ENCODE data around the gene PSMD8.

DNA sequence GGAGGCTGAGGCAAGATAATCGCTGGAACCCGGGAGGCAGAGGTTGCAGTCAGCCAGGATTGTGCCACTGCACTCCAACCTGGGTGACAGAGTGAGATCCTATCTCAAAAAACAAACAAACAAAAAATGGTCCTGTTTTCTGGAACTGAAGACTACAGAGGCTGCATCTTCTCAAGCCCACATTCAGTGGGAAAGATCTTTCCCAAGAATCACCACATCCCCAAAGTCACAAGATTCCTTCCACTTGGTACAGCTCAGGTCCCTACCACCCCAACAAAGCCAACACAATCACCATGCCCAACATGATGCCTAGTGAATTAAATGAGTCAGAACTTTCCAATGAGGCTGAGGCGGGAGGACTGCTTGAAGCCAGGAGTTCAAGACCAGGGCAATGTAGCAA, 23.5 kb upstream of the PSMD8 start:
- TF ChIP-seq, protein P1, sequence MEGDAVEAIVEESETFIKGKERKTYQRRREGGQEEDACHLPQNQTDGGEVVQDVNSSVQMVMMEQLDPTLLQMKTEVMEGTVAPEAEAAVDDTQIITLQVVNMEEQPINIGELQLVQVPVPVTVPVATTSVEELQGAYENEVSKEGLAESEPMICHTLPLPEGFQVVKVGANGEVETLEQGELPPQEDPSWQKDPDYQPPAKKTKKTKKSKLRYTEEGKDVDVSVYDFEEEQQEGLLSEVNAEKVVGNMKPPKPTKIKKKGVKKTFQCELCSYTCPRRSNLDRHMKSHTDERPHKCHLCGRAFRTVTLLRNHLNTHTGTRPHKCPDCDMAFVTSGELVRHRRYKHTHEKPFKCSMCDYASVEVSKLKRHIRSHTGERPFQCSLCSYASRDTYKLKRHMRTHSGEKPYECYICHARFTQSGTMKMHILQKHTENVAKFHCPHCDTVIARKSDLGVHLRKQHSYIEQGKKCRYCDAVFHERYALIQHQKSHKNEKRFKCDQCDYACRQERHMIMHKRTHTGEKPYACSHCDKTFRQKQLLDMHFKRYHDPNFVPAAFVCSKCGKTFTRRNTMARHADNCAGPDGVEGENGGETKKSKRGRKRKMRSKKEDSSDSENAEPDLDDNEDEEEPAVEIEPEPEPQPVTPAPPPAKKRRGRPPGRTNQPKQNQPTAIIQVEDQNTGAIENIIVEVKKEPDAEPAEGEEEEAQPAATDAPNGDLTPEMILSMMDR (IDR thresholded peaks at IDR 0.05 in 4 of 5, conservative IDR thresholded peaks at IDR 0.05 in 1 of 5) = no peak
- no peak for TF ChIP-seq POLR2A (IDR thresholded peaks at IDR 0.05)
